GM12864 (cell line): ENCODE measurements around the gene ELP5.

Experiments used
- DNase-seq: peaks from one replicate; pipeline ENCODE4 v3.0.0-alpha.2; 2011; ENCODE audit warnings: low read depth
- H3K4me3 ChIP-seq: 2 replicates; pipeline ENCODE4 v1.5.1; 2011; ENCODE audit warnings: mild to moderate bottlenecking, low read depth, low read length, control low read depth
- TF ChIP-seq, protein P1 (sequence below): IDR thresholded peaks from 2 replicates; pipeline ENCODE4 v1.5.1; 2011; ENCODE audit warnings: low read depth, mild to moderate bottlenecking, moderate library complexity, low read length, control low read depth, inconsistent platforms; ENCODE audit errors: missing control alignments

ELP5 gene

DNA sequence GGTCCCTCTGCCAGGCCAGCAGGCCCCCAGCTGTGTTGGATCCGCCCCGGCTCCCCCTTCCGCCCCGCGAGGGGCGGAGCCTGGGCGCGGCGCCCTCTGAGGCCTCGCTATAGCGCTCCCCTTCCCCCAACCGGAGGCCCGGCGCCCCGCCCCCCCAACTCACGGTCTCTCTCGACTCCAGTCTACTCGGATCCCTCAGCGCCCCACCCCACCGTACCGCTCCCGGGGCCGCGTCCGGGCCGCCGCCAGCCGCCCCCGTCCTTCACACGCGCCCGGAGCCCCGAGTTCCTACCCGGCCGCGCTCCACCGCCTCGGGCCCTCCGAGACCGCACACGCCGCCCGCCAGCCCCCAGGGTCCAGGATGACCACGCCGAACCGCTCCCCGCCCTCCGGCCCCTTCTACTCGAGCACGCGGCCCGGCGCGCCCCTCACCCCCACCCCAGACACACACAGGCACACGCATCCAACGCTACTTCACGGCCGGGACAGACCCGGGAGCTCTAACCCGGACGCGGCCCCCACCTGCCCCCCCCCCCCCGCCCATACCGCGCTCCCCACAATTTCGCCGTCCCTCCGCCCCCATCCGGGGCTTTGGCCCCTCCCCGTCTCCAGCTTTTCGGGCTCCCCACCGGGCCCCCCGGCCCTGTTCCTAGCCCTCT lies 14.1 kb upstream of the ELP5 start:
- DNase-seq = no peak

DNA sequence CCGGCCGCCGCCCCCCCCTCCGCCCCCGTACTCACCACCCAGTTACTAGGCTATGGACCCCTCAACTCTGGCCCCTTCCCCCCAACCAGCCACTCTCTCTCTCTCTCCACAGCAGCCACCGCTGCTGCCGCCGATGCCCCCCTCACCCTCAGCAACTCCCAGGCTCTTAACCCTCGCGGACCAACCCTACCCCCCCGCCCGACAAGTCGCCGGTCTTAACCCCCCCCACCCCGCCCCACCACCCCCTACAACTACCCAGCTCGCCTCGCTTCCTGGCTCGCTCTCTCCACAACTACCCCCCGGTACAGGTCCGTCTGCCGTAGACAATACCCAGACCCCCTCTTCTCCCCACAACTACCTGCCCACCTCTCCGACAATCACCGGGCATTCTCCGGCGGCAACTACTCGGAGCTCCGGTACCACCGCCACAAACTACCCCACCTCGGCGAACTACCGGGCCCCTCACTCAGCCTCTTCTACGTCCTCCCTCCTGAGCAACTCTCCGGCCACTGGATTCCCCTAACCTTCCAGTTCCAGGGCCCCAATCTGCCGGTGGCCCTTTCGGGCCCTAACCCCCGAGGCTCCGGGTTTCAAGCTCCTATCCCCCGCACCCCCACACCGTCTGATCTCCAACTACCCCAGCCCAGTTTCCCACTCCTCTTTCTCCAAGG lies 13.5 kb upstream of the ELP5 start:
- H3K4me3 ChIP-seq = peak overlapping the region; percentile 95
- TF ChIP-seq, protein P1, sequence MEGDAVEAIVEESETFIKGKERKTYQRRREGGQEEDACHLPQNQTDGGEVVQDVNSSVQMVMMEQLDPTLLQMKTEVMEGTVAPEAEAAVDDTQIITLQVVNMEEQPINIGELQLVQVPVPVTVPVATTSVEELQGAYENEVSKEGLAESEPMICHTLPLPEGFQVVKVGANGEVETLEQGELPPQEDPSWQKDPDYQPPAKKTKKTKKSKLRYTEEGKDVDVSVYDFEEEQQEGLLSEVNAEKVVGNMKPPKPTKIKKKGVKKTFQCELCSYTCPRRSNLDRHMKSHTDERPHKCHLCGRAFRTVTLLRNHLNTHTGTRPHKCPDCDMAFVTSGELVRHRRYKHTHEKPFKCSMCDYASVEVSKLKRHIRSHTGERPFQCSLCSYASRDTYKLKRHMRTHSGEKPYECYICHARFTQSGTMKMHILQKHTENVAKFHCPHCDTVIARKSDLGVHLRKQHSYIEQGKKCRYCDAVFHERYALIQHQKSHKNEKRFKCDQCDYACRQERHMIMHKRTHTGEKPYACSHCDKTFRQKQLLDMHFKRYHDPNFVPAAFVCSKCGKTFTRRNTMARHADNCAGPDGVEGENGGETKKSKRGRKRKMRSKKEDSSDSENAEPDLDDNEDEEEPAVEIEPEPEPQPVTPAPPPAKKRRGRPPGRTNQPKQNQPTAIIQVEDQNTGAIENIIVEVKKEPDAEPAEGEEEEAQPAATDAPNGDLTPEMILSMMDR = no peak
- no peak for DNase-seq

More for the DNA sequence above, 14.1 kb upstream of the ELP5 start:
- TF ChIP-seq, protein P1 = no peak
- H3K4me3 ChIP-seq = peak overlapping the region; percentile 95

DNA sequence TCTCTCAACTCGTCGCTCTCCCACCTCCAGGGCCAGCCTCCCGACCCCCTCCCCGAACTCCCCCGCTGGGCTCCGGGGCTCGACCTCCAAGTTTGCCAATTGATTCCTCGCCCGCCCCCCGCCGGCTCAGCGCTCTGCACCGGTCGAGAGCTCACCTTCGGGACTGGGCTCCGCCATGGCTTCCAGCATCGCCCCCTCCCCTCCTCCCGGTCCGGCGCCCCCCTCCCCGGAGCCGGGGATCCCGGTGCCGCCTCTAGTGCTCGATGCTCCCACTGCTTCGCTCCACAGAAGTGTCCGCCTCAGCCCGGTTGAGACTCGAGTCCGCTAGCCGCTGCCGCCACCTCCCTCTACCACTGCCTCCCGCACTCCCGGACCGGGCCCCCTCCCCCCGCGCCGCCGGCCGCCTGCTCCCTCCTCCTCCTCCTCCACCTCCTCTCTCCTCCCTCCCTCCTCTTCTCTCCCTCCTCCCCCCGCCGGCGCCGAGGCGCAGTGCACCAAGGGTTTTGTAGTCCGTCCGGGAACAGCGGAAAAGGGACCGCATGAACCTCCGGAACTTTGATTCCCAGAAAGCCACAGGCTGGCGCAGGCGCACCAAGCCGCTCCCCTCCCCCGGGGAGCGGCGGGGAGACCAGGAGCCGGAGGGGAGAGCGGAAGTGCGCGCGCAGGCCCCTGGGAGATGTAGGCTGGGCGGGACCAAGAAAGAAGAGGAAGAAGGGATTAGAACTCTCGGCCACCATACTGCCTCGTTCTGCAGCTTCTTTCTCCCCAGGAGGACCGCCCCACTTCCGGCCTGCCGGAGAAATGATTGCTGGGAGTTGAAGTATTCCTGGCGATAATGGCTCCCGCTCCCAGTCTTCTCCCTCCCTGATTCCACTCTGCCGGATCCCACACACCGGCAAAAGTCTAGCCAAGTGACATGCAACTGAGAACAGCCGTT lies 12.7 kb upstream of the ELP5 start, which contains the start of gene PHF23:
Gene PHF23, minus strand, starts transcription at position 367 of the 937 bp plus-strand sequence. Its CDS starts 178 bp downstream, at position 189.
- peak; percentile 98 for DNase-seq
- H3K4me3 ChIP-seq = peak within 1 kb of the TSS; percentile 95

DNA sequence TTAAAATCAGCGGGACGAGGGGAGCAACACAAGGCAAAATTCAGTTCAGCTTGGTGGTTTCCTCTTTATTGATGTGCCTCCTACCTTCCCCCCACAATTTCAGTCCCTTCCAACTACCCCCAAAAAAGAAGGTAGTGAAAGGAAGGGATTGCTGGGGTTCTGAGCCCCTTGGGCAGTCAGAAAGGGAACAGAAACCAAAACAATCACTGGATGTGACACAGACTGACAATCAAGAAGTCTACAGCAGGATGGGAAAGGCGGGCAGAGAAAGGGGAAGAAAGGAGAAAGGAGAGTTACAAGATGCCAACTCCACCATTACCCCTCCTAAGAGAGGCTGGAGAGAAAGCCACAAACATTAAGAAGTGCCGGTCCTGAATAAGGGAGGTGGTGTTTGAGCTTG lies 11.6 kb upstream of the ELP5 start:
- no peak overlapping the region; the same call in 1 of the 2 replicates for H3K4me3 ChIP-seq
- TF ChIP-seq, protein P1 = no peak
- no peak for DNase-seq

More for the DNA sequence above, 12.7 kb upstream of the ELP5 start, which contains the start of gene PHF23:
- TF ChIP-seq, protein P1 = no peak

DNA sequence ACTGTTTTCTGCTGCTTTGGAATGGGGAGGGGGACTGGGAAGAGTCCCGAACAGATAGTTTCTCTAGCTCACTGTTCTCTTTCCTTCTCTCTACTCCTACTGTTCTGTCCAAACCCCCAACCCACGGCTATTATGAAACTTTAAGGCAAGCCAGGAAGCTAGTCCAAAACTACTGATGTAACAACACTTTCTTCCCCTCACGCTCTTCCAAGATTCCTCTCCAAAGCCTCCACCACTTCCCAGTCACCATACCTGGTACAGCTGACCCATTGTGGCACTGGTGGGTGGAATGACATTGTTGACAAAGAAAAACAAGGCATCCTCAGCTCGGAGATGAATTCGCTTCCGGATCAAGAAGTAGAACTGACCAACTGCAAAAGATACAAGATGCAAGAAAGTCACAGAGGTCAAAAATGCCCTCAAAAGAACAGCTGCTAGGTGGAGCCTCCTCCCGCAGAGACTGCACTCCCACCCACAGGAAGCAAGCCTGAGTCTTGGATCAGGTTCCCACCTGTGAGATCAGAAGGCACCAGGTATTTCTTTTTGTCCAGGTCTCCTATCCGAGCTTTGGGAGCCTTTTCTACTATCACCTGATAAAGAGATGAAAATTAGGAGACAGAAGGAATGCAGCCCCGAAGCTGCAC lies 10.8 kb upstream of the ELP5 start:
- DNase-seq = no peak
- TF ChIP-seq, protein P1 = no peak
- H3K4me3 ChIP-seq = peak overlapping the region; percentile 75
